ENCODE data around the gene MSI2. TPM values are rescaled to one million over a fixed set of nuclear protein-coding genes. Genes with fewer than 3 reads are reported as not detected.

MSI2 gene
- total RNA-seq, 2 experiments from 2014 or later, result 59.6 to 61.7 TPM

DNA sequence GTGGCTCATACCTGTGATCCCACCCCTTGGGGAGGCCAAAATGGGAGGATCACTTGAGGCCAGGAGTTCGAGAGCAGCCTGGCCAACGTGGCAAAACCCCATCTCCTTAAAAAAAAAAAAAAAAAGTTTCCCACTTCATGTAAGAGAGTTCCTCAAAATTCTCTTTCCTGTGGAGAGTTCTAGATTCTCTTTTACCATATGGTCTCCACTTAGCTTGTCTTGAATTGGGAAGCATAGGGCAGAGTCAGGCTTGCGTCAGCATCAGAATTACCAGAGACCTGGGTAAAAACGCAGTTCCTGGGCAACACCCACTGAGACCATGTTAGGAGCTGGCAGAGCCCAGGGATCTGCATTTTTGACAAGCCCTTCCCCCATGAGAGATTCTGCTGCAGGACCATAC is 330.4 kb downstream of the MSI2 start:
- Mint-ChIP-seq H3K4me3 (no peak overlapping the region), H3K27ac (no peak overlapping the region), H3K27me3 (no peaks in the 10 kb centered on the region), H3K4me1 (ENCODE audit: low read depth) (peaks cover 6% of the 10 kb centered on the region), H3K9me3 (no peaks in the 10 kb centered on the region), H3K36me3 (ENCODE audit: low read depth) (no peaks in the 10 kb centered on the region)
- ChIA-PET POLR2A (interaction anchor here (0.7 to 1.2 kb wide), 2 partner anchors 11 to 359 kb away, joined by 3 read pairs; no protein-coding TSS in a partner anchor), CTCF (interaction anchor here (0.6 to 1.3 kb wide), 3 partner anchors 85 to 800 kb away, joined by 3 to 6 read pairs (median 4); no protein-coding TSS in a partner anchor)
- no peak for ATAC-seq
- intact Hi-C loops (cut with micrococcal nuclease), result no loop called here
- TF ChIP-seq, protein P1, sequence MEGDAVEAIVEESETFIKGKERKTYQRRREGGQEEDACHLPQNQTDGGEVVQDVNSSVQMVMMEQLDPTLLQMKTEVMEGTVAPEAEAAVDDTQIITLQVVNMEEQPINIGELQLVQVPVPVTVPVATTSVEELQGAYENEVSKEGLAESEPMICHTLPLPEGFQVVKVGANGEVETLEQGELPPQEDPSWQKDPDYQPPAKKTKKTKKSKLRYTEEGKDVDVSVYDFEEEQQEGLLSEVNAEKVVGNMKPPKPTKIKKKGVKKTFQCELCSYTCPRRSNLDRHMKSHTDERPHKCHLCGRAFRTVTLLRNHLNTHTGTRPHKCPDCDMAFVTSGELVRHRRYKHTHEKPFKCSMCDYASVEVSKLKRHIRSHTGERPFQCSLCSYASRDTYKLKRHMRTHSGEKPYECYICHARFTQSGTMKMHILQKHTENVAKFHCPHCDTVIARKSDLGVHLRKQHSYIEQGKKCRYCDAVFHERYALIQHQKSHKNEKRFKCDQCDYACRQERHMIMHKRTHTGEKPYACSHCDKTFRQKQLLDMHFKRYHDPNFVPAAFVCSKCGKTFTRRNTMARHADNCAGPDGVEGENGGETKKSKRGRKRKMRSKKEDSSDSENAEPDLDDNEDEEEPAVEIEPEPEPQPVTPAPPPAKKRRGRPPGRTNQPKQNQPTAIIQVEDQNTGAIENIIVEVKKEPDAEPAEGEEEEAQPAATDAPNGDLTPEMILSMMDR (IDR thresholded peaks at IDR 0.05), result no peak
- DNase-seq, result no peak

DNA sequence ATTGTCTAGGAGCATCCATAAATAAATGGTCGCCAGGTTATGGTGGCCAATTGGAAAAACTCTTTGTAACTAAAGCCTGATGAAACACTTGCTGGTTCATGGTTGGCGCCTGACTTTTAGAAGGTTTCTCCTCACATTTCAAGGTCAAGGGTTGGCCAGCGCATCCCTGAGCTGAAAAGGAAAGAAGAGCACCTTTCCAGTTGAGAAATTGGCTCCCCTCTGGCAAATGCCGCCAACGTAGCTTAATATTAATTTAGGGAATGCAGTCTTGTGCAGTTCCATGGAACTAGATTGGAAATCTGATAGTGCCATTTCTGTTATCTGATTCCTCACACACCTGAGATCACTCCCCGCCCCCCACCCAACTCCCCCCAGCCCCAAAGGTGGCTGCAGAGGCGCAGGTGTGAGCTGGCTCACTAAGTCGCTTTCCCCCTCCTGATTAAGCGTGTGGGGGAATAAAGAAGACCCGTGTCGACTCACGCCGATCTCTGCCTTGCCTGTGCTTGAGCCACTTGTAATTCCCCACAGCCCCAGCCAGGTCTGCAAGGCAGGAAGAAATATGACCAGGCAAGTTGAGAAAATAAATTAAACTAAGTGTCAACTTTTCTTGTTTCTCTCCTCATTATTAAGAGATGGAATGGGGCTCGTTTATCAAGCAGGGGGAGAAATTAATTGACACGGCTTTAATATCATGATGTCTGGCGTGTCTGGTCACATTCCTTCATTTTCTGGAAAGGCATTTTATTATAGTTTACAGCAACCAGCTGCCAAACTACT is 331.1 kb downstream of the MSI2 start:
- Mint-ChIP-seq H3K27me3 (no peaks in the 10 kb centered on the region), H3K4me1 (ENCODE audit: low read depth) (peaks cover 6% of the 10 kb centered on the region), H3K36me3 (ENCODE audit: low read depth) (no peaks in the 10 kb centered on the region), H3K9me3 (no peaks in the 10 kb centered on the region), H3K4me3 (no peak overlapping the region), H3K27ac (no peak overlapping the region)
- ChIA-PET POLR2A (no interaction called here), CTCF (interaction anchor here (0.7 to 3.2 kb wide), 2 partner anchors 11 to 85 kb away, joined by 4 to 17 read pairs; no protein-coding TSS in a partner anchor)
- DNase-seq (no peak), ATAC-seq (no peak)
- intact Hi-C loops (cut with micrococcal nuclease), result no loop called here
- TF ChIP-seq, protein P1 (IDR thresholded peaks at IDR 0.05), result no peak

DNA sequence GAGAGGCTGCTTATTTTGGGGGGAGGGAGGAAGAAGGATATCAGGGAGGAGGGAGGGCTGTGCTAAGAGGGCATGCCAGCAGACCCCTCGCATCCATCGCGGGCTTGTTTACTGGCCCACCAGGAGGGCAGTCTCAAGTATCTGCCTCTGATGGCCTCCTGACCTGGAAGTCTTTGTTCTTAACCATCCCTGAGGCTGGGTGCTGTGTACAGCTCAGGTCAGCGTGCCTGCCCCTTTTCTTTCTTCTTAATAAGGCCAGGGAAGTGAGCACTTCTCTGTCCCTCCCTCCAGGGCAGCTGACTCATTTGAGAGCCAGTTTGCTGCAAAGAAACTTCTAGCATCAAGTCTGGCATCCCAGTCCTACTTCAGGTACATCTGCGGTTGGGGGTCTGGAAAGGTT is 331.8 kb downstream of the MSI2 start:
- no peak overlapping the region for H3K27ac Mint-ChIP-seq
- H3K9me3 Mint-ChIP-seq, result no peaks in the 10 kb centered on the region
- CTCF ChIA-PET, result interaction anchor here (1.1 to 3.2 kb wide), 2 partner anchors 10 to 345 kb away, joined by 3 to 17 read pairs; no protein-coding TSS in a partner anchor
- no peaks in the 10 kb centered on the region for H3K27me3 Mint-ChIP-seq
- ATAC-seq (no peak), DNase-seq (no peak)
- intact Hi-C loops (cut with micrococcal nuclease), result no loop called here
- TF ChIP-seq, protein P1 (IDR thresholded peaks at IDR 0.05), result no peak
- H3K36me3 Mint-ChIP-seq (ENCODE audit: low read depth), result no peaks in the 10 kb centered on the region
- POLR2A ChIA-PET, result no interaction called here
- peaks cover 6% of the 10 kb centered on the region for H3K4me1 Mint-ChIP-seq (ENCODE audit: low read depth)
- H3K4me3 Mint-ChIP-seq, result no peak overlapping the region

DNA sequence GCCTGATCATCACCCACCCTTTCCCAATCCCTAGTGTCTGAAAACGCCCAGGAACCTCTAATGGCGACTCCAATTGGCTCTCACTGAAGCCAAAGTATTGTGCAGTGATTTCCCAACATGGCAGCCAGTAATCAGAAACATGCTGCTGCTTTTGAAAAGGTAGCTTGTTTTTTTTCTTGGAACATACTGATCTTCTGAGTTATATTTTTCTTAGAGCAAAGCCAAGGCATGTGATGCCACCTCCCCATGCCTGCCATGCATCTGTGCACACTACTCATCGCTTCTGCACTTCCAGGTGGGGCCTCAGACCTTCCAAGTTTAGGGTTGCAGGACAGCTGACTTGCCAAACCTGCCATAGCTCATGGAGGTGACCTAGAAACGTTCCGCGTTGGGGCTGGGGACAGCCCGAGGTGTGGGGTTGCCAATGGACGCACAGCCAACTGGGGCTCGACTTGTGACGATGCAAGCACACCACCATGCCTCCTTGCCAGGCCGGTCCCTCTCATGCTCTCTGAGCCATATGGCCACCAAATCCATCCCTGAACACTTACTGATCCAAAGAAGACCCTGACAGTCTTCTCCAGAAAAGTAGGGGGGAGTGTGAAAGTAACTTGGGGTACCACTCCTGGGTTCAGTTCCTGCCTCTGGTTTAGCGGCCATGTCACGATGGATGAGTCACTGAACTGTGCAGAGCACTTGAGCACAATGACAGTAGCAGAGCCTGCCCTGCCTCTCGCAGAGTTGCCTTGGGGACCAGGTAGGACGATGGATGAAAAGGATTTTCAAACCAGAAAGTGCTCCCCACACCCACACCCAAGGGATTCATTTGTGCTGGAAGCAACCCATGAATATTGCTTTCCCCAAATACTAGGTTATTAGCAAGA is 333.1 kb downstream of the MSI2 start:
- H3K4me1 Mint-ChIP-seq (ENCODE audit: low read depth), result peaks cover 6% of the 10 kb centered on the region
- H3K27ac Mint-ChIP-seq, result no peak overlapping the region
- peaks cover 1% of the 10 kb centered on the region for H3K36me3 Mint-ChIP-seq (ENCODE audit: low read depth)
- H3K4me3 Mint-ChIP-seq, result no peak overlapping the region
- TF ChIP-seq, protein P1 (IDR thresholded peaks at IDR 0.05), result no peak
- intact Hi-C loops (cut with micrococcal nuclease), result no loop called here
- ChIA-PET POLR2A (interaction anchor here (0.7 kb wide), 1 partner anchor 9 kb away, joined by 3 read pairs; no protein-coding TSS in a partner anchor), CTCF (interaction anchor here (1.1 to 3.2 kb wide), 4 partner anchors 9 to 346 kb away, joined by 3 to 17 read pairs (median 4); no protein-coding TSS in a partner anchor)
- H3K9me3 Mint-ChIP-seq, result peaks cover 3% of the 10 kb centered on the region
- DNase-seq (no peak), ATAC-seq (no peak)
- no peaks in the 10 kb centered on the region for H3K27me3 Mint-ChIP-seq

Measured in activated CD8-positive, alpha-beta T cell treated with anti-CD3 and anti-CD28 coated beads for 36 hours (primary cell).